Measurements from ENCODE around the gene KIDINS220.

KIDINS220 gene

DNA sequence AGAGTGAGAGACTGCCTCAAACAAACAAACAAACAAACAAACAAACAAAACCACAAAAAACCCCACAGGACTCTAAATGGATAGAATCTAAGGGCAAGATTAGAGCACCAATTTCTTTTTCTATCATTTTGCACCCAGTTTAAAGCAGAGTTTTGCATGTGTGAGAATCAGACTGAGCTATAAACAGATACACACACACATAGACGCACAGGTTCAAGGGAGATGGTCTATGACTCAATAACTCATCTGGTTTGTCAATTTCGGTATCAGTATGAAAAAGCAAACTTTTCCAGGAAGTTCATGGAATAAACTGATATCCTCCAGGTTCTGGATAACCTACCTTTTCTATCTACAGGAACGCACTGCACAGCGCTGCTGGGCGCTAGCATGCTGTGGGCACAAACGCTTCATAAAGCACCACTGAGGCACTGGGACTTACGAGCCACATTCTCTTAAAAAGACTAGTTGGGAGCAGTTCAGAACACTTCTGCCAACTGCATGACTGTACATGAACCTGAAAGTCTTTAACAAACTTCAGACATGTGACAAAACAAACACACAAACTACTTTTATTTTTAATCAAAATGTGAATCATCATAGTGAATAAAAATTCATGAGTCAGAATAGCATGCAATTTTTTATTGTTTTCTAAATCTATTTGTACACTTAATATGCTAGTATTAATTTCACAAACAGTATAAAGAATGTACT lies 109.0 kb downstream of the KIDINS220 start:
- DNase-seq (ENCODE audit: extremely low read depth, low read depth), result no peak
- H3K4me3 ChIP-seq (replicated peaks; ENCODE audit: low read depth, low read length), result no peak overlapping the region
- TF ChIP-seq, protein P1, sequence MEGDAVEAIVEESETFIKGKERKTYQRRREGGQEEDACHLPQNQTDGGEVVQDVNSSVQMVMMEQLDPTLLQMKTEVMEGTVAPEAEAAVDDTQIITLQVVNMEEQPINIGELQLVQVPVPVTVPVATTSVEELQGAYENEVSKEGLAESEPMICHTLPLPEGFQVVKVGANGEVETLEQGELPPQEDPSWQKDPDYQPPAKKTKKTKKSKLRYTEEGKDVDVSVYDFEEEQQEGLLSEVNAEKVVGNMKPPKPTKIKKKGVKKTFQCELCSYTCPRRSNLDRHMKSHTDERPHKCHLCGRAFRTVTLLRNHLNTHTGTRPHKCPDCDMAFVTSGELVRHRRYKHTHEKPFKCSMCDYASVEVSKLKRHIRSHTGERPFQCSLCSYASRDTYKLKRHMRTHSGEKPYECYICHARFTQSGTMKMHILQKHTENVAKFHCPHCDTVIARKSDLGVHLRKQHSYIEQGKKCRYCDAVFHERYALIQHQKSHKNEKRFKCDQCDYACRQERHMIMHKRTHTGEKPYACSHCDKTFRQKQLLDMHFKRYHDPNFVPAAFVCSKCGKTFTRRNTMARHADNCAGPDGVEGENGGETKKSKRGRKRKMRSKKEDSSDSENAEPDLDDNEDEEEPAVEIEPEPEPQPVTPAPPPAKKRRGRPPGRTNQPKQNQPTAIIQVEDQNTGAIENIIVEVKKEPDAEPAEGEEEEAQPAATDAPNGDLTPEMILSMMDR (IDR thresholded peaks at IDR 0.05; ENCODE audit: low read depth, low read length, missing control alignments), result no peak

DNA sequence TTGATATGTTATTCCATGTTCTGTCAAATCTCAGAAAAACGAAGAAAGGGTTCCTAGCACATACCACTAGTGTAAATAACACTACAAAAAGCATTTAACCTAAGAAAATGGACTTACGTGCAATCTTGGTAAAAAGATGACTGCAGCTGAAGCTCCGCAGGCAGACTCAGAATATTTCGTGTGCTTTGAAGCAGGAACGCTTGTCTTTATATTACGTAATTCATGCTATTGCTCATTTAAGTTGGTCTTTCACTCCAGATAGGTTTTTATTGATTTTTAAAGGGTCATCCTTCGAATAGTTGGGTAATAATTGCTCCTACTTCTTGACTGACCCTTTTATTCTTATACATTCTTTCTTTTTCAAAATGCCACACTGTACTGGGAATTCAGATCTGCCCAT lies 111.6 kb downstream of the KIDINS220 start:
- no peak overlapping the region for H3K4me3 ChIP-seq (replicated peaks; ENCODE audit: low read depth, low read length)
- TF ChIP-seq, protein P1 (IDR thresholded peaks at IDR 0.05; ENCODE audit: low read depth, low read length, missing control alignments), result no peak
- no peak for DNase-seq (ENCODE audit: extremely low read depth, low read depth)

DNA sequence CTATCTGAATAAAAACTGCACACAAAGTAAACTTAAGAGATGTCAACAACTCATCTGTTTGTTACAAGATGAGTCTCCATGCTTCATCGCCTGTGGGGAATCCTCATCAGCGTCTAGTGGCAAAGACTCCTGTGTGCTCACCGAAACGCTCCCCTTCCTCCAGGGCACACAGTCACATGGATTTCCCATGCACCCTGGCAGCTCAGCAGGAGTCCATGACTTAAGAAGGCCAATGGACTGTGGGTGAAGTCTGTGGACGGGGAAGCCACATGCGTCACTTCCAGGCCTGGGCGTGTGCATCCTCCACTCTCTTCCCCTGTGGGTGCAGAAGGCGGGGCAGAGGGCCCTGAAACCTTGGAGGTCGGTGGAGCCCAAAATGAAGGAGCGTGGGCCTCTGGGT lies 114.4 kb downstream of the KIDINS220 start:
- TF ChIP-seq, protein P1 (IDR thresholded peaks at IDR 0.05; ENCODE audit: low read depth, low read length, missing control alignments), result no peak
- no peak for DNase-seq (ENCODE audit: extremely low read depth, low read depth)
- H3K4me3 ChIP-seq (replicated peaks; ENCODE audit: low read depth, low read length), result no peak overlapping the region

DNA sequence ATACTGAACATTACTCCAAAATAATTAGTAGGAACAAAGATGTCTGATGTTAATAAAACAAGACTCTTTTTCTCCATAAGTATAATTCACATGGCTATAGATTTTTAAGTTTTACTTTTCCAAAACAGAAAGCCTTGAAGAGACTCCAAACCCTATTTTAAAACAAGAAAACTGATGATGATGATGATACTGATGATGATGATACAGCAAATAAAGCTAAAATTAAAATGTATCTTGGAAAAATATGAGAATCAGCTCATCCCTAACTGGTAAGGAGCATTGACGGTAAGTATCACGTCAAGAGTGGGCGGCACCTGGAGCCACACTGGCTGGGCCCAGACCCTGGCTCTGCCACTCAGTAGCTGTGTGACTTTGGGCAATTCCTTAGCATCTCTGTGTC lies 116.0 kb downstream of the KIDINS220 start:
- no peak overlapping the region for H3K4me3 ChIP-seq (replicated peaks; ENCODE audit: low read depth, low read length)
- TF ChIP-seq, protein P1 (IDR thresholded peaks at IDR 0.05; ENCODE audit: low read depth, low read length, missing control alignments), result no peak
- DNase-seq (ENCODE audit: extremely low read depth, low read depth), result no peak

DNA sequence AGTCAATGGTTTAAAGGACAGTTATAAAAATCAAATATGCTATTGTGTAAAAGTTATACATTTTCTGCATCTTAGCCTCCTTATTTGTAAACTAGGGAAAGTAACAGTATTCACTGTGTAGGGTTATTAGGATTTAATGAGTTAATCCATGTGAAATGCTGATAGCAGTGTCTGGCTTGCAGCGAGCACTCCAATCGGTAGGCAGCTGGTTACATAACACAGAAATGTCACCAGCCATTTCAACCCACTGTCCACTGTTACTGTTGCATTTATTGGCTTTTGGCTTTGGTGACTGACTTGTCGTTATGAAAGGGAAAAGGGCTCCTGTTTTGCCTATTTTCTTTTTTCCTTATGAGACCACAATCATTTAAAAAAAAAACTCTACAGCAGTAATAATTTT lies 116.7 kb downstream of the KIDINS220 start:
- no peak overlapping the region for H3K4me3 ChIP-seq (replicated peaks; ENCODE audit: low read depth, low read length)
- TF ChIP-seq, protein P1 (IDR thresholded peaks at IDR 0.05; ENCODE audit: low read depth, low read length, missing control alignments), result no peak

DNA sequence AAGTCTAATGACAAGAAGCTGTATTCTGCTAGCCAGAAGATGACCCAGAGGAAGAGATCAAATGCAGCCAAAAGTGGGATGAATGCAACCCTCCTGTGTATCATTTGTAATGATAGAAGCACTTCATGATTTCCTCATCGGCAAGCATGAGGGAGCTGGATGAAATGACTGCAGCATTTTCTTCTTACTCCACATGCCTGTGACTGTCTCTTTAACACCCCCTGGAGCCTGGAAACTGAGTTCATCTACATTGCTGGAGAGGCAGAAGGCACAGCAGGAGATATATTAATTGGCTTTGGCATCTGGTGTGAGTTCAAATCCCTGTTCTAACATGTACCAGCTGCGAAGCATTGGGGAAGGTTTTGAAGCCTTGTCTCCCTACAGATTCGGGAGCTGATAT lies 117.9 kb downstream of the KIDINS220 start:
- no peak for DNase-seq (ENCODE audit: extremely low read depth, low read depth)
- no peak overlapping the region for H3K4me3 ChIP-seq (replicated peaks; ENCODE audit: low read depth, low read length)
- TF ChIP-seq, protein P1 (IDR thresholded peaks at IDR 0.05; ENCODE audit: low read depth, low read length, missing control alignments), result no peak

More for the DNA sequence above, 116.7 kb downstream of the KIDINS220 start:
- DNase-seq (ENCODE audit: extremely low read depth, low read depth), result no peak

DNA sequence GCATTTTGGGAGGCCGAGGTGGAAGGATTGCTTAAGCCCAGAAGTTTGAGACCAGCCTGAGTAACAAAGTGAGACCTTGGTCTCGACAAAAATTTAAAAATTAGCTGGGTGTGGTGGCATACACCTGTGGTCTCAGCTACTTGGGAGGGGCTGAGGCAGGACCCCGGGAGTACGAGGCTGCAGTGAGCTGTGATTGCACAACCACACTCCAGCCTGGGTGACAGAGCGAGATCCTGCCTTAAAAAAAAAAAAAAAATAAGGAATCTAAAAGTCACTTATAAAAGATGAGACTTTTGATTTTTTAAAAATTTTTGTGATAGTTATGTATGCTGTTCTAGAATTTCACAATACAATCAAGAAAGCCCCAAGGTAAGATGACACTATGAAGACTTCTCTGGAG lies 122.4 kb downstream of the KIDINS220 start:
- TF ChIP-seq, protein P1 (IDR thresholded peaks at IDR 0.05; ENCODE audit: low read depth, low read length, missing control alignments), result no peak
- no peak for DNase-seq (ENCODE audit: extremely low read depth, low read depth)
- H3K4me3 ChIP-seq (replicated peaks; ENCODE audit: low read depth, low read length), result no peak overlapping the region
